SK-N-SH (cell line): ENCODE results near the gene DIRAS1.

ENCODE experiments used
- EP300 ChIP-seq, 2 experiments: IDR thresholded peaks; 2 replicates each; pipeline versions ENCODE4 v1.4.0 to v1.6.1; 2012; ENCODE audit warnings: borderline replicate concordance in 1 of 2, low read depth in 1 of 2, low read length in 1 of 2
- EZH2phosphoT487 ChIP-seq: fragments of 200-600 bp; sonication (generic); IDR thresholded peaks from 2 replicates; pipeline ENCODE4 v1.6.1; 2017; ENCODE audit warnings: low read depth, mixed run types, mild to moderate bottlenecking, antibody characterized with exemption, moderate library complexity, borderline replicate concordance
- NFIC ChIP-seq: IDR thresholded peaks from 2 replicates; pipeline ENCODE4 v1.4.0; 2012; ENCODE audit warnings: borderline replicate concordance
- RAD21 ChIP-seq: IDR thresholded peaks from 2 replicates; pipeline ENCODE4 v1.6.1; 2012; ENCODE audit warnings: mild to moderate bottlenecking, low read length
- RXRA ChIP-seq: IDR thresholded peaks from 2 replicates; pipeline ENCODE4 v1.4.0; 2012; ENCODE audit warnings: low read depth, mild to moderate bottlenecking, borderline replicate concordance
- TAF1 ChIP-seq: IDR thresholded peaks from 2 replicates; pipeline ENCODE4 v1.6.1; 2012; ENCODE audit warnings: low read depth, mild to moderate bottlenecking, low read length, moderate library complexity, borderline replicate concordance
- TEAD4 ChIP-seq: IDR thresholded peaks from 2 replicates; pipeline ENCODE4 v1.4.0; 2012; ENCODE audit warnings: mild to moderate bottlenecking, borderline replicate concordance; ENCODE audit not compliant: insufficient read depth
- TF ChIP-seq, protein P1 (sequence below): IDR thresholded peaks from 2 replicates; pipeline ENCODE4 v1.4.0; 2012; ENCODE audit warnings: low read depth
- TF ChIP-seq, protein P2 (sequence below): fragments of 200-600 bp; sonication (generic); IDR thresholded peaks from 2 replicates; pipeline ENCODE4 v1.6.1; 2017; ENCODE audit warnings: antibody characterized with exemption, mild to moderate bottlenecking, moderate library complexity
- TF ChIP-seq, protein P3 (sequence below): fragments of 150-350 bp; IDR thresholded peaks from 2 replicates; pipeline ENCODE4 v1.6.1; 2017; ENCODE audit warnings: antibody characterized with exemption, low read length, low read depth, borderline replicate concordance

DNA sequence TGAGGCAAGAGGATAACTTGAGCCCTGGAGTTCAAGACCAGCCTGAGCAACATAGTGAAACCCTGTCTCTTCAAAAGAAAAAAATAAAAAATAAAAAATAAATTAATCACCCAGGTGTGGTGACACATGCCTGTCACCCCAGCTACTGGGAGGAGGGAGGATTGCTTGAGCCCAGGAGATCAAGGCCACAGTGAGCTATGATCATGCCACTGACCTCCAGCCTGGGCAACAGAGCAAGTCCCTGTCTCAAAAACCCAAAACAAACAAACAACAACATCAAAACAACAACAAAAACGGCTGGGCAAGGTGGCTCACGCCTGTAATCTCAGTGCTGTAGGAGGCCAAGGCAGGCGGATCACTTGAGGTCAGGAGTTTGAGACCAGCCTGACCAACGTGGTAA, 22.9 kb upstream of the DIRAS1 start:
- TF ChIP-seq, protein P1, sequence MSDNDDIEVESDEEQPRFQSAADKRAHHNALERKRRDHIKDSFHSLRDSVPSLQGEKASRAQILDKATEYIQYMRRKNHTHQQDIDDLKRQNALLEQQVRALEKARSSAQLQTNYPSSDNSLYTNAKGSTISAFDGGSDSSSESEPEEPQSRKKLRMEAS, result no peak
- TF ChIP-seq TEAD4 (no peak), EP300 (IDR thresholded peaks at IDR 0.05; ENCODE audit: borderline replicate concordance in 1 of 2, low read depth in 1 of 2, low read length in 1 of 2) (no peak), EZH2phosphoT487 (no peak), NFIC (no peak), TAF1 (no peak), RXRA (no peak), RAD21 (no peak)
- TF ChIP-seq, protein P2, sequence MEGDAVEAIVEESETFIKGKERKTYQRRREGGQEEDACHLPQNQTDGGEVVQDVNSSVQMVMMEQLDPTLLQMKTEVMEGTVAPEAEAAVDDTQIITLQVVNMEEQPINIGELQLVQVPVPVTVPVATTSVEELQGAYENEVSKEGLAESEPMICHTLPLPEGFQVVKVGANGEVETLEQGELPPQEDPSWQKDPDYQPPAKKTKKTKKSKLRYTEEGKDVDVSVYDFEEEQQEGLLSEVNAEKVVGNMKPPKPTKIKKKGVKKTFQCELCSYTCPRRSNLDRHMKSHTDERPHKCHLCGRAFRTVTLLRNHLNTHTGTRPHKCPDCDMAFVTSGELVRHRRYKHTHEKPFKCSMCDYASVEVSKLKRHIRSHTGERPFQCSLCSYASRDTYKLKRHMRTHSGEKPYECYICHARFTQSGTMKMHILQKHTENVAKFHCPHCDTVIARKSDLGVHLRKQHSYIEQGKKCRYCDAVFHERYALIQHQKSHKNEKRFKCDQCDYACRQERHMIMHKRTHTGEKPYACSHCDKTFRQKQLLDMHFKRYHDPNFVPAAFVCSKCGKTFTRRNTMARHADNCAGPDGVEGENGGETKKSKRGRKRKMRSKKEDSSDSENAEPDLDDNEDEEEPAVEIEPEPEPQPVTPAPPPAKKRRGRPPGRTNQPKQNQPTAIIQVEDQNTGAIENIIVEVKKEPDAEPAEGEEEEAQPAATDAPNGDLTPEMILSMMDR, result no peak
- TF ChIP-seq, protein P3, sequence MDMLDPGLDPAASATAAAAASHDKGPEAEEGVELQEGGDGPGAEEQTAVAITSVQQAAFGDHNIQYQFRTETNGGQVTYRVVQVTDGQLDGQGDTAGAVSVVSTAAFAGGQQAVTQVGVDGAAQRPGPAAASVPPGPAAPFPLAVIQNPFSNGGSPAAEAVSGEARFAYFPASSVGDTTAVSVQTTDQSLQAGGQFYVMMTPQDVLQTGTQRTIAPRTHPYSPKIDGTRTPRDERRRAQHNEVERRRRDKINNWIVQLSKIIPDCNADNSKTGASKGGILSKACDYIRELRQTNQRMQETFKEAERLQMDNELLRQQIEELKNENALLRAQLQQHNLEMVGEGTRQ, result no peak
